ENCODE results near the gene SLC9A9.

Gene SLC9A9

DNA sequence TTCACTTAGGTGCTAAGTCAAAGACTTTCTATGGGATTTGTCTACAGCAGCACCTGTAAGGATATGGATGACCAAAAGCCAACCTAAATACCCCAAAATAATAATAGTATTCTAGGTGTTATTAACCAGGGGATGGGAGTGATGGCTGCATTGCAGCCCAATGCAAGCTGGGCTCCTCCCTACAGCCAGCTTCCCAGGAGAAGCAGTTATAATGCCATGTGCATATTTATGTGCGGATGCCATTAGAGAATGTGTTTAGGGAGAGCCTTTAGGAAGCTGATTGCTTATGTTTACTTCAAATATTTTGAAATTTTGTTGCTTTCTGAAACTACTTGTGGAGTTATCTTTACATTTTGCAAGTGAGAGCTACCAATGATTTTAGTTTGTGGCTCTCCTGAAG, 491.4 kb downstream of the SLC9A9 start:
- no peak for DNase-seq (ENCODE audit: low spot score)

- DNase-seq (ENCODE audit: low spot score) = no peak
Measured at GRCh38 chr3:143354342-143354741, 493.9 kb downstream of the SLC9A9 start.

GRCh38 chr3:143352850-143353550, 495.3 kb downstream of the SLC9A9 start:
- DNase-seq (ENCODE audit: low spot score) = no peak

GRCh38 chr3:143351895-143352608, 496.2 kb downstream of the SLC9A9 start:
- no peak for DNase-seq (ENCODE audit: low spot score)

DNA sequence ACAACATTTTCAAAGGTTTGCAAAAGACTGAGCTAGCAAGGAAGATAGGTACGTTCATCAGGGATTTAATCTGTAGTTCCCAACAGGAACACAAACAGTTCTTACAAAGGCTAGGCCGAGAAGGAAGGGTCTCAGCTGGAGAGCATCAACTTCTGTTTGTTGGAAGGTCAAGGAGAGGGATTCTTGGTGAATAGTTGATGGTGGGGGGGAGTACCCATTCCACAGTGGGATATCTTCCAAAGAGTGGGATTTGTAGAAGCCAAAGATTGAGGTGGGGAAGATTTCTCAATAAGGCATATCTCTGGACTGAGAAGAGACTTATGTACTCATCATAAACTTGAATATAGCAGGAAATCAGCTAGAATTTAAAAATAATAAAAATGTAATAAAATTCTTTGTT, 496.9 kb downstream of the SLC9A9 start:
- DNase-seq (ENCODE audit: low spot score) = no peak

GRCh38 chr3:143349455-143349854, 498.8 kb downstream of the SLC9A9 start:
- peak; percentile 42 for DNase-seq (ENCODE audit: low spot score)

GRCh38 chr3:143348486-143349327, 499.6 kb downstream of the SLC9A9 start:
- DNase-seq (ENCODE audit: low spot score) = no peak

GRCh38 chr3:143344516-143345165, 503.6 kb downstream of the SLC9A9 start:
- no peak for DNase-seq (ENCODE audit: low spot score)

GRCh38 chr3:143343944-143344343, 504.3 kb downstream of the SLC9A9 start:
- DNase-seq (ENCODE audit: low spot score) = no peak

GRCh38 chr3:143343031-143343430, 505.2 kb downstream of the SLC9A9 start:
- no peak for DNase-seq (ENCODE audit: low spot score)

DNA sequence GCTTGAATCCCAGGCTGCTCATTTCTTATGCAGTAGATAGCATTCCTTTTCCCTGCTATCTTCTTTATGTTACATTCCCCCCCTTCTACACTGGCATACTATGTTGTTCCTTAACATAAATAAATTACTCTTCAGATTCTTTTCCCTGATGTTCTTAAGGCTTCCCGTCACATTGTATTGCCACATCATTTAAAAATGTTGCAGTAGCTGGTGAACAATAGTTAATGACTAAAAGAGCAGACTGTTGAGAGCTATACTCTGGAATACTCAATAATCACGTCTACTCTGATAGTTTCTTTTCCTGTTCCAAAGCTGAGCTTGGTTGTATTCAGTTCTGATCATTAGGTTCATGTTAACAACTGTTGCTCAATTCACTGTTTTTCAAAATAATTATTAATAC, 508.8 kb downstream of the SLC9A9 start:
- no peak for DNase-seq (ENCODE audit: low spot score)

DNA sequence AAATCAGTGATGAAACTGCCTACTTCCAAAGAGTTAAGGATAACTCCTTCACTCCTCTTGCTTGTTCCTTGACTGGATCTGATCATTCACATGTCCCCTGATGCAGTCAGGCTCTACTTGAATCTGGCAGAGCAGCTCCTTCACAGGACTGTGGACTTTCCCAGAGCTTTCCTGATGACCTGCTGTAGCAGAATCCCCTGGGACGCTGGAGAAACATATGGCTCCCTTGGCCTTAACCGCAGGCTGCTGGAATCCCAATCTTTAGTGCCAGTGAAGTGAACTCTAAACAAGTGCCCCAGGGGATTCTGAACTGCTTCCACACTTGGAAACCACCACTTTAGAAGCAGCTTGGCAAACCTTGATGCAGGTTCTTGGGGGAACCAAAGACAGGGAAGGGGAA, 510.9 kb downstream of the SLC9A9 start:
- DNase-seq (ENCODE audit: low spot score) = no peak

DNA sequence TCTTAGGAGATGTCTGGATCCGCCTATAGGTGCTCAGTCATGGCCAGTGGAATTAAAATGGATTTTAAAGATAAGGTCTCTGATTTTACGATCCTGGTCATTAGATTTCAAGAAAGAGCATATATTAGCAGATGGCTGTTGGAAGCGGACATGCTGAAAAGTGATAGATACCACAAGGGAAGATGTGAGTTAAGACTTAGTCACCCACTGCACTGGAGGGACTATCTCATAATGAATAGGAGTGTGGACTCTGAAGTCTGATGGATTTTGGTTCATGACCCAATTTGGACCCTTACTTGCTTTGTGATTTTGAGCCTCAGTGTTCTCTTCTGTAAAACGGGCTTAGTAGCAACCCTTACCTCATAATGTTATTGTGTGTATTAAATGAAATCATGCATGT, 514.0 kb downstream of the SLC9A9 start:
- DNase-seq (ENCODE audit: low spot score) = no peak

- no peak for DNase-seq (ENCODE audit: low spot score)
Measured at GRCh38 chr3:143333367-143333766, 514.9 kb downstream of the SLC9A9 start.

- DNase-seq (ENCODE audit: low spot score) = no peak
Measured at GRCh38 chr3:143332026-143332425, 516.2 kb downstream of the SLC9A9 start.

GRCh38 chr3:143331350-143331749, 516.9 kb downstream of the SLC9A9 start:
- DNase-seq (ENCODE audit: low spot score) = no peak

- DNase-seq (ENCODE audit: low spot score) = no peak
Measured at GRCh38 chr3:143330296-143330868, 517.9 kb downstream of the SLC9A9 start.

DNA sequence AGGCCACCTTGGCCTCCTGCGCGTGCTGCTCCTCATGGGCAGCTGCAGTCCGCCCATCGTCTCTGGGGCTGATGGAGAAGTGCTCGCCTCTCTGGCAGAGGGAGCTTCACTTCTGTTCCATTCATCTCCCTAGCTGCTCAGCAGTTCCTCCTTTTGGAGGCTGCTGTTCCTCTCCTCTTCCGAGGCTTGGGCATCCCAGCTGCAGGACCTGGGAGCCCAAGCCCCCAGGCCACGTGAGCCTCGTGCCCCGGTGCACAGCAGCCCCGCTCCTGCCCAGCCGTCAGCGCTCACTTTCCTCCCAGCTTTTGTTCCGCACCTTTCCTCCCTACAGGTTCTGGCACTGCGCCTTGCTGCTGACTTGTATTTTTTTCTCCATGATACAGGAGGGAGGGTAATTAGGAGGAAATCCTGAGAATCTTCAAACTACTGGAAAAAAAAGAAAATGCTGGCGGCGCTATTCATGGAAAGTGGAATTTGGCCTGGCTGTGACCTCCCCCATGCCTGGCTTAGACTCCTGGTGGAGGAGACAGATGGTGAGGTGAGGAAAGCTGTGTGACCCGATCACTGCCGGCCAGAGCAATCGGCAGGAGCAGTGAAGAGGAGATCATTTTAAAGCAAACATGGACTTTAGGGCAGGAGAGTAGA, 518.6 kb downstream of the SLC9A9 start:
- no peak for DNase-seq (ENCODE audit: low spot score)

DNA sequence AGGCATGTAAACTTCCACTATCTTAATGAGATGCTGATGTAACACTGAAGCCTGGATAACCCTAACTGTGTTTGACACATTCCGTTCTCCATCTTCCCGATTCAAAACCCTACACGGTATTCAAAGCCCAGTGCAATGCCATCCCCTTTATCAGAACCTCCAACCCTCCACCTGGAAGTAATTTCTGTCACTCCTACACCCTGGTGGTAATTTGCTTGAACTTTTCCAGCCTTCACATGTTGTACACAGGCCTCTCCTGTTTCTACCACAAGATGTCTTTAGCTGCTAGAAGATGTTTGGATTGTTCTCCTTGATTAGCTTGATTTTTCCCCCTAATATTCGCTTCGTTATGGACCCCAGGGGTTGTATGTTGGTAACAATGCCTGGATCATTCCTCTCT, 519.8 kb downstream of the SLC9A9 start:
- DNase-seq (ENCODE audit: low spot score) = no peak

- DNase-seq (ENCODE audit: low spot score) = no peak
Measured at GRCh38 chr3:143326983-143327778, 521.1 kb downstream of the SLC9A9 start.

Measured in activated CD4-positive, alpha-beta T cell treated with anti-CD3 and anti-CD28 coated beads, Interleukin-2, Interleukin-4, amounts not matched to agents 100 ng/mL and 50 ng/mL, durations not matched to agents 16 hours and 8 hours (primary cell).